DND-41 (cell line): ENCODE measurements around the gene TOM1.

Source experiments
- EZH2 ChIP-seq: IDR thresholded peaks from 3 replicates; pipeline ENCODE4 v1.6.1; 2012; ENCODE audit warnings: borderline replicate concordance, low read depth, mild to moderate bottlenecking, moderate library complexity, low read length, inconsistent platforms; ENCODE audit not compliant: severe bottlenecking
- TF ChIP-seq, protein P1 (sequence below): IDR thresholded peaks from 2 replicates; pipeline ENCODE4 v1.5.1; 2012; ENCODE audit warnings: borderline replicate concordance, low read length, moderate library complexity, mild to moderate bottlenecking; ENCODE audit not compliant: poor library complexity, severe bottlenecking; ENCODE audit errors: extremely low read depth

DNA sequence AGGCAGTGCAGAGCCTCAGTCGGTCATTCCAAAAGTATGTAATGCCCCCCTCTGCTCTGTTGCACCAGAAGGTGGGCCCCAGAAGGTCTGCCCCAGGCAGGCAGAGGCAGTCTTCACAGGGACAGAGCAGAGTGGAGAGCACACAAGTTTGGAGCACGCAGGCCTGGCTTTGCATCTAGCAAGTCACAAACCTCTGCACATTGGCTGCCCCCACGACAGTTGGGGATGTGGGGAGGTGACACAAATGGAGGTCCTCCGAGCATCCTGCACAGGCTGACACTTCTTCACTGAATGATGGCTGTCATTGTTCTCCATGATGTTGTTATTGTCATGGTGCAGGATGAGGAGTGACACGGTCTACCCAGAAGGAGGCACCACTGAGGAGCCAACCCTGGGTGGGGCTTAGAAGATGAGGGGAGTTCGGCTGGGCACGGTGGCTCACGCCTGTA is 11.9 kb downstream of the TOM1 start:
- TF ChIP-seq, protein P1, sequence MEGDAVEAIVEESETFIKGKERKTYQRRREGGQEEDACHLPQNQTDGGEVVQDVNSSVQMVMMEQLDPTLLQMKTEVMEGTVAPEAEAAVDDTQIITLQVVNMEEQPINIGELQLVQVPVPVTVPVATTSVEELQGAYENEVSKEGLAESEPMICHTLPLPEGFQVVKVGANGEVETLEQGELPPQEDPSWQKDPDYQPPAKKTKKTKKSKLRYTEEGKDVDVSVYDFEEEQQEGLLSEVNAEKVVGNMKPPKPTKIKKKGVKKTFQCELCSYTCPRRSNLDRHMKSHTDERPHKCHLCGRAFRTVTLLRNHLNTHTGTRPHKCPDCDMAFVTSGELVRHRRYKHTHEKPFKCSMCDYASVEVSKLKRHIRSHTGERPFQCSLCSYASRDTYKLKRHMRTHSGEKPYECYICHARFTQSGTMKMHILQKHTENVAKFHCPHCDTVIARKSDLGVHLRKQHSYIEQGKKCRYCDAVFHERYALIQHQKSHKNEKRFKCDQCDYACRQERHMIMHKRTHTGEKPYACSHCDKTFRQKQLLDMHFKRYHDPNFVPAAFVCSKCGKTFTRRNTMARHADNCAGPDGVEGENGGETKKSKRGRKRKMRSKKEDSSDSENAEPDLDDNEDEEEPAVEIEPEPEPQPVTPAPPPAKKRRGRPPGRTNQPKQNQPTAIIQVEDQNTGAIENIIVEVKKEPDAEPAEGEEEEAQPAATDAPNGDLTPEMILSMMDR: no peak
- no peak for TF ChIP-seq EZH2
